Measurements from ENCODE around the gene LST1. TPM values are rescaled to one million over a fixed set of nuclear protein-coding genes. Genes with fewer than 3 reads are reported as not detected.

Gene LST1
- not detected in 2 replicates for total RNA-seq (2014; rRNA removed; shearing (Covaris generic))

DNA sequence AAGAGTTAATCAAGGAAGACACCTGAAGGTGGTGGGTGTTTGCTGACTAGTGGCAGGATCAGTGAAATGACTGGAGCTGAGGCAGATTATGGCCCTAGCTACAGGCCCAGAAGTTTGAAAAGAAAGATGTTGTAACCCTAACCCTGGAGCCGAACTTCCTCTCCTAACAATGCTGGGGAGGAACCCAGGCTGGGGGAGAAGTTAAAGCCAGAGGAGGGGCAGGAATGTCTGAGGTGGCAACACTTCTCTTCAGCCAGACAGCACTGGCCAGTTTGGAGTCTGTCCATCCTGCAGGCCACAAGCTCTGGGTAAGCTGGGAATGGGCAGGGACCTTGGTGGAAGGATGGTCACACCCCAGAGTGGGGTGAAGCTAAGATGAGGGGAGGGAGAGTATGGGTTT lies at the start of gene LST1:
LST1 (plus strand) TSS at position 270 of the 400 bp plus-strand sequence. CDS start 1,023 bp downstream, outside the sequence.
- DNase-seq (ENCODE audit: low spot score) = no peak

DNA sequence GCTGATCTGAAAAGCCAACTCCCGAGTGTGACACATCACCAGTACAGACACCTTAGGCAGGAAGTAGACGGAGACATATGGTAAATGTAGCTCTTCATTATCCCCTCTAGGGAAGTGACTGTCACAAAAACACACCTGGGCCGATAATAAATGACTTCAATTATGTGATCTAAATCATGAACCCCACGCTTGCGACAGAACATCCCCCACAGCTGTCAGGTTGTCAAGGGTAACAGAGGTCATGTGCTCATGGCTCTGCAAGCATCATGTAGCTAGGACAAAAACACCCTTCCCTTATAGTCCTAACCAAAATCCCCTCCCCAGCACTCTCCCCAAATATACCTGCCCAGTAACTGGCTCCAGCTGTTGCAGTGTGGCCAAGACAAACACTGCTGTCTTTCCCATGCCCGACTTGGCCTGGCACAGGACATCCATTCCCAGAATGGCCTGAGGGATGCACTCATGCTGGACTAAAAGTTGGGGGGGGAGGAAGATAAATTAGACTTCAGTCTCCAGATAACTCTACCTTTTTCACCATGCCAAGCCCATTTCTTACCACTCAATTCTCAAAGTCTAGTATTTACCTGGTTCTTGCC lies 47.2 kb upstream of the LST1 start:
- no peak for DNase-seq (ENCODE audit: low spot score)

DNA sequence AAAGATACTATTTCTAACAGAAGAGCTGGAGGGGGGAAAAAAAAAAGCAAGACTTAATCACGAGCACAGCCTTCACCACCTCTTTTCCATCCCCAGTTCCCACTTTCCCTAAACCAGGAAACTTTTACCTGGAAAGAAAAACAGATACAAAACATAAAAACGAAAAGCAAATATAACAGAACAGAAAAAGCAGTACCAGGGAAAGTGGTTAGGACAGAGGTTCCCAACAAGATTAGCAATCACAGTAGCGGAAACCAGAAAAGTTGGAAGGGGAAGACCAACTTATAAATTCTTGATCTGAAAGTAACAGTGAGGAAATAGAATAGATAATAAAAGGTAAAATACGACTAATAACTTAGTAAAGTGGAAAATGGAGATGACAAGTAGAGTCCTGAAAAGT lies 45.4 kb upstream of the LST1 start:
- no peak for DNase-seq (ENCODE audit: low spot score)

DNA sequence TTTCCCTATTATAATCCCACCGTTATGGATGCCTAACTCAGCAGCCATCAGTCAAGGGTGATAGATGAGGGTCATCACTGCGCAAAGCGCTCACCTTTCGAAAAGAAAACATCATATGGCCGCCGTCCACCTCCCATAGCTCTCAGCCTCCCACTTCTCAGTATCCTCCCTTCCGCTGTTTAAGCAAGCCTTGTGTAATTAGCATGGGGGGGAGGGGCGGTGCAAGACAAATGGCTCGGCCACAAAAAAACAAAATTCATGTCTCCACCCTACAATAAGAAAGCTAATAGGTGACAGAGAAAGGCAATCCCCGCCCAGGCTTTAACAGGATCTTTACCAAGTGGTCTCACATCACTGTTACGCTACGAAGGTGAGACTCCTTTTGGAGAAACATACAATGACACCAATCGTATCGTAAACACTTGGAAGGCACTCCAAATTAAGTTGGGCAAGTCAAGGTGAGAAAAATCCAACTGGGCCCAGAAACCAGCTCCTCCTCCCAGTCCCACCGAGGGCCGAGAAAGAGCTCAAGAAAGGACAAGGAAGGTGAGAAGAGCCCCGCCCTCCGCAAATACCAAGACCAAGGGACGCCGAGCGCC lies 44.9 kb upstream of the LST1 start:
- peak; percentile 42 for DNase-seq (ENCODE audit: low spot score)

DNA sequence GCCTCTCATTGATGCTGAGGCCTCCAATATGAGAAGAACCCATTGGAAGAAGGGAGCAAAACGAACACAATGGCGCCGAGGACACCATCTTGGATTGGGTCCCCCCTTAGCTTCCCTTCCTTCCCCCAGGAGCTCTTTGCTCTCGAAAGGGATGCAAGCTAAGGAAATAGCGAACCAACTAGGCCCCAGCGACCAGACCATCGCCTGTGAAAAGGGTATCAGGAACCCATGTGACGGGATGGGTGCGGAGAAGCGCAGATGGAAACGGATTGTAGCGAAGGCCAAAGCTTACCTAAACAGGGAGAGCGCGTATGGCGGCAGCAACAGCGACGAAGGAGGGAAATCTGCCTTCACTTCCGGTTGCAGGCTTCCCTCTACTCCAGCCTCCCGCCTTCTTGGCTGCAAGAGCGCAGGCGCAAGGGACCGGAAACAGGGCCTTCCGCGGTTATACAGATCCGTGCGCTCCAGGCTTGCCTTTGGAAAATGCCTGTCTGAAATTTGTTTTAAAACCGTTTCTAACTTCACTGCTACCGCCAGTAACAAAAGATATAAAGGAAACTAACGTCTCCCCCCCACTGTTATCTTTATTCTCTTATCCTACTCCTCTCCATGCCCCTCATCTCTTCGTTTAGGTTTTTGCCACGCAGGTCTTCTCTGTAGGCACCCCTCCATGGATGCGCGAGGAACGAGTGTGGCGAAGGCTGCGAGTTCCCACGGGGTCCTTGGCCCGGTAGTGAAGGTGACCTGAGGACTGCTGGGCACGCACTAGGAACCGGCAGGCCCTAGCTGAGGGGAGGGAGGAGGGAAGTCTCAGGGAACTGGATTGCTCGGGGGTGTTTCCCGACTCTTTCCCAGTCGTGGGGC lies 44.2 kb upstream of the LST1 start, which contains the start of gene DDX39B:
DDX39B (minus strand) TSS at position 346 of the 864 bp plus-strand sequence. CDS start 1,471 bp downstream, outside the sequence.
- DNase-seq (ENCODE audit: low spot score) = peak; percentile 95

DNA sequence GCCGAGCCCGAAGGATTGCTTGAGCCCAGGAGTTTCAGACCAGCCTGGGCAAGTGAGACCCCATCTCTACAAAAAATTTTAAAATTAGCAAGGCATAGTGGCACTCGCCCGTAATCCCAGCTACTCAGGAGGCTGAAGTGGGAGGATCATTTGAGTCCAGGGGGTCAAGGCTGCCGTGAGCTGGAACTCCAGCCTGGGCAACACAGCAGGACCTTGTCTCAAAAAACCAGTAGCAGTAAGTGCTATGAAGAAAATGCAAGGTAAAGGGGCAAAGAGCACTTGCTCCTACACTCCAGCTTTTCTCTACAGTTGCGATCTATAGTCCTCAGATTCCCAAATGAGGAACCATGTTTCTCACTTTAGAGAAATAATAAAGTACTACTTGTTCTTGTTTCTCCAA lies 42.4 kb upstream of the LST1 start:
- no peak for DNase-seq (ENCODE audit: low spot score)

DNA sequence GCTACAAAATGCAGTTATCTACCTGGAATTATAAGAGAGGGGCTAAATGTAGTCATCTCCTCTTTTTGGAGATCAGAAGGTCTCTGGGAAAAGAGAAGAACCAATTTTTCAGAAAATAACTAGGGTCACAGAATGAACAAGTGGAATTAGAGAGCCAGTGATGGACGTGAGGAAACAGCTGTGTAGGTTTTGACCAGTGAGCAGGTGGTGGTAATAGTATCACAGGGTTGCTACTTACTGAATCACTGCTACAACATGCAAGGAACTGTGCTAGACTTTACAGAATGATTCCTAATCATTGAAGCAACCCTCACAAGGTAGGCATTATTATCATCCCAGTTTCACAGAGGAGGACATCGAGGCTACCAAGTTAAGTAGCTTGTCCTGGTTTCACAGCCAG lies 41.4 kb upstream of the LST1 start:
- no peak for DNase-seq (ENCODE audit: low spot score)

DNA sequence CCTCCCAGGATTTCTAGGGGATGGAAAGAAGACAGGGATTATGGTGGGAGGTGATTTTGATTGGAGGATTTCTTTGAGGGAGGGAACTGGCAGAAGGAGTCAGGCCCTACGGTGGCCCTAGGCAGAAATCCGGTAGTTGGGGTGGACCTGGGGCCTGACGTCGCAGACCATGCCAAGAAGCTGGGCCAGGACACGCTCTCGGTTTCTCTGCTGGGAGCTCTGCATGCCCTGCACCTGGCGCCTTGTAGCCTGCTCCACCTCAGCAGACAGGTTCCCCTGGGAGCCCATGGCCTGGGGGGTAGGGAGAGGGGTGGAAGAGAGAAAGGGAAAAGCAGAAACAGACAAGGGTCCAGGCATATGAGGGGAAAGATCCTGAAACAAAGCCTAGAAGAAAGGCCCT lies 40.8 kb upstream of the LST1 start:
- DNase-seq (ENCODE audit: low spot score) = no peak

DNA sequence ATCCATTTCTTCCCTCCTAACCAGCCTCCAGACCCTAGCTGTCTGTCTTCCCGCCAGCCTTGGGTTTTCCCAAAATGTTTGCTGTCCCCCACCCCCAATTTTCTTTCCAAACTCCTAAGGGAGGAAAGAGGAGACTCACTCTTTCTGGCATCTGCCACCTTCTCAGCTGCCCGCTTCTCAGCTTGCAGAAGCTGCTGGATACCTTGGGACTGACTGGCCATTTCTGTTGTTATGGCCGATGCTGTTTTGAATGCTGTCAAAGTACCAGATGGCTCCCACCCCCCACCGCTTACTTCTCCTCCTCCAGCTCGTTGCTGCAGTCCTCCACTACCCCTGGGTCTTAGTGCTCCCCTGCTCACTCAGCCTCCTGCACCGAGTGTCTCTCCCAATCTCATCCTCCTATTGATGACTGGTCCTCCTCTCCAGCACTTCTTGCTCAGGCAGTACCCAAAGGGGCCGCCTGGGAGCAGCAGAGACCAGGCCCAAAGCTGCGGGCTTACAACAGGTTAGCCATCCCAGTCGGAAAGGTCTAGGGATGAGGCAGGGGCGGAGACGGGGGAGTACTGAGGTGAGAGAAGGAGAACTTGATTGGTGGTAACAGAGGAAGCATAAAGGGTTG lies 39.6 kb upstream of the LST1 start, which contains the start of gene ATP6V1G2:
ATP6V1G2 (minus strand) TSS at position 270 of the 619 bp plus-strand sequence; CDS start at position 221, 49 bp downstream.
- peak; percentile 84 for DNase-seq (ENCODE audit: low spot score)

DNA sequence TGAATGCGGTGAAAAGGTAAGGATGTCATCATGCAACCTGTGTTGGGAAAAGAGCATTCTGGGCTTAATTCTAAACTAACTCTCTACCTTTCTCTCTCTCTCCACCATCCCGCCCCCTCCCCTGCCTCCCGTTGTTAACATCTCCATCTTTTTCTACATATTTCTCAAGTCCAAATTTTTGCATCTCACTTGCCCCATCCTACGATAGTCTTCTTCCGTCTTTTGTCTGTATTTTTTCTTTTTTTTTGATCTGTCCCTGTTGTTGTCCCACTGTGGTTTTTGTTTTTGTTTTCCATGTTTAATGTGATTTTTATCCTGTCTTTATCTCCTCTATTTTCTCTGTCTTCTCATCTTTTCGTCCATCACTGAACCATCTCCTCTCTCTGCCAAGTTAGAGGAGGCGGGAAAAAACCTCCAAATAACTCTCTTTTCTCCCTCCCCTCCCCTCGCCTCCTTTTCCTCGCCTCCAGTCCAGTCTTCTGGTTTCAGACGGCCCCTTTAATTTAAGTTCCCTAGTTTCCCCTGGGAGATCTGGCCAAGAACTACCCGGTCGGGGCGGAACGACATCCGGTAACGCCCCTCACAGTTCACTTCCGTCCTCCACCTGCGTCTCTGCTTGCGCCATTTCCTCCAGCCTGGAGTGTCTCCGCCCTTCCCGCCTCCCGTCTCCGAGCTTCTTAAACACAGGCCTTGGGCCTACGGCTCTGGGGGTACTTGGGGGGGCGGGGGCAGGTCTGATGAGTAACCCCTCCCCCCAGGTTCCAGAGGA lies 38.9 kb upstream of the LST1 start, which contains the start of gene NFKBIL1:
NFKBIL1 (plus strand) TSS at position 651 of the 769 bp plus-strand sequence; CDS start at position 738, 87 bp downstream.
- peak; percentile 94 for DNase-seq (ENCODE audit: low spot score)

DNA sequence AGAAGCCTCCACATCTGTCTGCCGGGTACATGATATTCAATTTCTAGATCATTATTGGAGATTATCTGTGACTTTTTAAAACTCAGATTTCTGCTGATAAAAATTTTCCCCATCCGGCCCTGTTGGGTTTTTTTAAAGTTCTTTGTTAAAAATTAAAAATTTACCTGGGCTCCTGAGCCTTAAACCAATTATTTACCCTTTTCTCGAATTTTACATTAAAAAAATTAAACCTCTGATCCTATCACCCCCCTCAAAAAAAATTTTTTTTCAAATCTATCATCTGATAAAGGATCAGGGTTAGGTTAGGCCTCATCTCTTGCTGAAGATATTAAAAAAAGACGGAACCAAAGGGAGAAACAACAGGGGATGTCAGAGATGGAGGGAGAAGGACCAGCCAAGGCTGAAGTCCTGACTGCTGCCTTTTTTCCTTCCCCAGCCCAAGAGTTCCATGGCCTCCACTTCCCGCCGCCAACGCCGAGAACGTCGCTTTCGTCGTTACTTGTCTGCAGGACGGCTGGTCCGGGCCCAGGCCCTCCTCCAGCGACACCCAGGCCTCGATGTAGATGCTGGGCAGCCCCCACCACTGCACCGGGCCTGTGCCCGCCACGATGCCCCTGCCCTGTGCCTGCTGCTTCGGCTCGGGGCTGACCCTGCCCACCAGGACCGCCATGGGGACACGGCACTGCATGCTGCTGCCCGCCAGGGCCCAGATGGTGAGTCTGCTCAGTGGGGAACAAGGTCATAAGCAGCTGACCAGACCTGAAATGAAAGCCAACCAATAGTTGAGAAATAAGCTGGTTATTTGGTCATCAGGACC lies 38.1 kb upstream of the LST1 start:
- no peak for DNase-seq (ENCODE audit: low spot score)

DNA sequence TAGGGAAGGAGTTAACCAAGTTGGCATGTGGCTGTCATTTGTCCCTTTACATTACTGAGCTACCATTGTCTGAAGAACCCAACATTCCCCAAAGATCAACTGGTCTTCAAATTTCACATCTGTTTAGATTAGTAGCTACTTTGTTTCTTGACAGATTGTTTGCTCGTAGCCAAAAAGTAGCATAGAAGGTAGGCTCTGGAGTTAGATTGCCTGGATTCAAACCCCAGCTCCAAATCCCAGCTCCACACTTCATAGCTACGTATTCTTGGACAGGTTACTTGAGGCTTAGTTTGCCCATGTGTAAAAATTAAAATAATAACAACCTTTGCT lies 37.6 kb upstream of the LST1 start:
- DNase-seq (ENCODE audit: low spot score) = no peak

DNA sequence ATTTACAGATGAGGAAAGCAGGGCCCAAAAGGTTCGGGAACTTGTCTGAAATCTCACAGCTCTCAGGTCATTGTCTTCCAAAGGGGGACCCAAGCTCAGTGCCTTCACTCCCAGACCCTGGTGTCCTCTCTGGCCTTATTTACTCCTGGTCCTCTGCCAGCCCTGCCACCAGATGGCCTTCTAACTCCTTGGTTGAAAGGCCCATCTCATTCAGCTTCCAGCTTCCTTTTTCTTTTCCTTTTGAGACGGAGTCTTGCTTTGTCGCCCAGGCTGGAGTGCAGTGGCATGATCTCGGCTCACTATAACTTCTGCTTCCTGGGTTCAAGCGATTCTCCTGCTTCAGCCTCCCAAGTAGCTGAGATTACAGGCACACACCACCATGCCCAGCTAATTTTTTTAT lies 34.7 kb upstream of the LST1 start:
- DNase-seq (ENCODE audit: low spot score) = peak; percentile 33

DNA sequence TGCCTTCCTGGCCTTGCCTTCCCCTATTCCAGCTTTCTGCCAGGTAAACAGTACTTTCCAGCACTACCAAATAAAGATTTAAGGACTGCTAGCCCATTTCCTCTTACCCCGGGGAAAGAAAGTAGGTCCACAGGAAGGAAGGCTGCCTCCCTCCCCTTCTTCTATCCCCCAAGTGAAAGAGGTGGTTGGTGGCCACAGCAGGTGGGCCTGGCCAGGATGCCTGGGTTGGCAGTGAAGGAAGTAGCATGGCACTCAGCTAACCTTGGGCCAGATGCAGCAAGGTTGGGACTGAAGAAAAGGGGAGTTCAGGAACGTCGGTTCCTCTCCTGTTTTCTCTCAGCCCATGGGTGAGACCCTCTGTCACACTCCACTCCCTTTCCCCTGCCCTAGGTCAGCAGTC lies 29.8 kb upstream of the LST1 start:
- DNase-seq (ENCODE audit: low spot score) = no peak

DNA sequence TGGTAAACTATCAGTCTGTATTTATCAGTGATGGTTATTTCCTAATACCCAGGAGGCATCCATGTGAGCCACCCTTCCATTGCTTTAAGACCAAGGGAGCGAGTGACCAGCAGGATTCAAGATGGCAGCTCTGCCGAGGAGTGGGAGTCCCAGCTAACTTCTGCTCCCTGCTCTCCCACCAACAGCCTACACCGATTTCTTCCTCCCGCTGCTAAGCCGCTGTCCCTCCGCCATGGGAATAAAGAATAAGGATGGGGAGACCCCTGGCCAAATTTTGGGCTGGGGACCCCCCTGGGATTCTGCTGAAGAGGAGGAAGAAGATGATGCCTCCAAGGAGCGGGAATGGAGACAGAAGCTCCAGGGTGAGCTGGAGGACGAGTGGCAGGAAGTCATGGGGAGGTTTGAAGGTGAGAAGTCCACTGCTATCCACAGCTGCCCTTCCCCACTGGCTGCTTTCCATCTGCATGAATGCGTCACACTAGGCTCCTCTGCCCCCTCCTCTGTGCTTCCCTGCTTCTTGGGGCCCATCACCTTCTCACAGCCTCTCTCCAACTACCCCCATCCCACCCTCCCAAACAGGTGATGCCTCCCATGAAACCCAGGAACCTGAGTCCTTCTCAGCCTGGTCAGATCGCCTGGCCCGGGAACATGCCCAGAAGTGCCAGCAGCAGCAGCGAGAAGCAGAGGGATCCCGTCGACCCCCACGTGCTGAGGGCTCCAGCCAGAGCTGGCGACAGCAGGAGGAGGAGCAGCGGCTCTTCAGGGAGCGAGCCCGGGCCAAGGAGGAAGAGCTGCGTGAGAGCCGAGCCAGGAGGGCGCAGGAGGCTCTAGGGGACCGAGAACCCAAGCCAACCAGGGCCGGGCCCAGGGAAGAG lies 28.4 kb upstream of the LST1 start:
- no peak for DNase-seq (ENCODE audit: low spot score)

DNA sequence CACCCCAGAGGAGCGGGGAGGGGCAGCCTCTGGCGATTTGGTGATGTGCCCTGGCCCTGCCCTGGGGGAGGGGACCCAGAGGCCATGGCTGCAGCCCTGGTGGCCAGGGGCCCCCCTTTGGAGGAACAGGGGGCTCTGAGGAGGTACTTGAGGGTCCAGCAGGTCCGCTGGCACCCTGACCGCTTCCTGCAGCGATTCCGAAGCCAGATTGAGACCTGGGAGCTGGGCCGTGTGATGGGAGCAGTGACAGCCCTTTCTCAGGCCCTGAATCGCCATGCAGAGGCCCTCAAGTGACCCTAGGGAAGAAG lies 27.8 kb upstream of the LST1 start:
- no peak for DNase-seq (ENCODE audit: low spot score)

DNA sequence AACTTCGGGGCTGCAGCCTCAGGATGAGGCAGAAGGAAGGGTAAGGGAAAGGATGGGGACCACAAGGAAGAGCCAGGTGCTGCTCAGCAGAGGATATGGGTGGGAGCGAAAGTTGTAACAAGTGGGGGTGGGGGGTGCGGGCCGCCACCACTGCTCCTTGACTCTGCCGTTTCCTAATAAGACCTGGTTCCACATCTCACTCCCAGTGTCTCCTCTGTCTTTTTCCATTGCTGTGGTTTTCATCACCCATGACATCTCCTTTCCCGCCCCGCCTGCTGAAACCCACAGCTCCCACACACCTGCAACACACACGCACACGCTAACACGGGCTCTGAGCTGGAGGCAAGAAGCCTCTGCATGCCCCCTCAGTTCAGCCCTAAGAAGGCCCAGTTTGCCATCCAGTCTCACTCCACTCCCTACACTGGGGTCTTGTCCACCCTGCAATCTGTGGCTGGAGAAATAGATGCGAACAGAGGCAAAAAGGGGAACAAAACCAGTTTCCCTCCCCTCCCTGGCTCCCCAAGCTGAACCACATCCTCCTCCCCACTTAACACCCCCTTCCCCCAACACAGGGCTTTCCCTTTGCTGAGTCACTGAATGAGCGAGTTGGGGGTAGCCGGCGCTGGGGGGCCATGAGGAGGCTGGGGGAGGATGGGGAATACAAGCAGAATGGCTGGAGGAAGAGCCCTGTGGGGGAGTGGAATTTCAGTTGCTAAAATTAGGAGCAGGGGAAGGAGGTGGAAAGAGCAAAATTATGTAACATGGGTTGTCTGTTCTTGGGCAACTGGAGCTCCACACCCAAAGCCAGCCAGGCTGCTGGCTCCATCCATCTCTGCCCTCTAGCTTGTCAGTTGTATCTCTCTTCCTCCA lies 27.2 kb upstream of the LST1 start:
- DNase-seq (ENCODE audit: low spot score) = peak; percentile 39

DNA sequence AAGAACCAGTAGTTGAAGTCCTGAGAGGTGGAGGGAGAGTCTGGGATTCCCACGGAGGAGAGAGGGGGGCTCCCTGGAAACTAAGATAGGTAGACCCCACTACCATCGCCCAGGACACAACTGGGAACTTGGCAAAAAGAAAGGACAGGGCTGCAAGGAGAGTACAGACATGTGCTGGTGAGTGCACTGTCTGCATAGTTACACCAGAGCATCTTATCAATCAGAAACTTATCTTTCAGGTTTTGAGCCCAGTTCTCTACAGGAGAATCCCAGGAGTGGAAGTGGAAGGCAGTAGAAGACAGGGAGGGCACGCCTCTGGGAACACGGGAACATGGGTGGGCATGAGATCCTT lies 26.5 kb upstream of the LST1 start:
- no peak for DNase-seq (ENCODE audit: low spot score)
